Stomach smooth muscle (tissue), 2 donors: ENCODE data around the gene FRMD6.
"Not testable (repeated sequence)": the region's sequence is repeated elsewhere in the genome, so short reads cannot be mapped to it uniquely, and the experiment has no call there.

Experiments
- H3K27ac ChIP-seq: one replicate; pipeline ENCODE4 v1.7.0; 2013; ENCODE audit warnings: mild to moderate bottlenecking, low read length, inconsistent platforms
- H3K27me3 ChIP-seq, 2 donors: one replicate each; pipeline ENCODE4 v1.7.0; 2013; ENCODE audit warnings: low read length in 2 of 2; ENCODE audit not compliant: insufficient read depth in 2 of 2, control insufficient read depth in 1 of 2
- H3K36me3 ChIP-seq, 2 donors: one replicate each; pipeline ENCODE4 v1.7.0; 2013; ENCODE audit warnings: low read length in 2 of 2; ENCODE audit not compliant: control insufficient read depth in 2 of 2, insufficient read depth in 2 of 2
- H3K4me1 ChIP-seq: one replicate; pipeline ENCODE4 v1.7.0; 2013; ENCODE audit warnings: low read length; ENCODE audit not compliant: control insufficient read depth, insufficient read depth
- H3K4me3 ChIP-seq, 2 donors: one replicate each; pipeline ENCODE4 v1.7.0; 2013; ENCODE audit warnings: low read length in 2 of 2
- H3K9ac ChIP-seq, 2 donors: one replicate each; pipeline ENCODE4 v1.7.0; 2013; ENCODE audit warnings: low read length in 2 of 2, mild to moderate bottlenecking in 1 of 2
- H3K9me3 ChIP-seq, 2 donors: one replicate each; pipeline ENCODE4 v1.7.0; 2013; ENCODE audit warnings: low read length in 2 of 2; ENCODE audit not compliant: control insufficient read depth in 2 of 2
- donor health status: healthy.
- donor health status: Pancreatic carcinoma.

FRMD6 gene

DNA sequence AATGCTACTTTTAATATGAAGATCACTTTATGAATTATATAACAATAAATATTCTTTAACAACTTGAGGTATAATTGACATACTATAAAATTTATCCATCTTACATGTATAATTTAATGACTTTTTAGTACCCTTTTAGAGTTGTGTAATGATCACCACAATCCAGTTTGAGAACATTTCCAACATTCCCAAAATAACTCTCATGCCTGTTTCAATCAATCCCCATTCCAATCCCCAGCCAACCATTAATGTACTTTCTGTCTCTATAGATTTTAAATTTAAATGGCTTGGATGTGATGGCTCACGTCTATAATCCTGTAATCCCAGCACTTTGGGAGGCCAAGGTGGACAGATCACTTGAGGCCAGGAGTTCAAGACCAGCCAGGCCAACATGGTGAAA is 23.5 kb upstream of the FRMD6 start:
- no peak overlapping the region for H3K9ac ChIP-seq
- H3K27ac ChIP-seq = no peak overlapping the region
- no peaks in the 10 kb centered on the region for H3K4me1 ChIP-seq
- H3K4me3 ChIP-seq = no peak overlapping the region
- H3K27me3 ChIP-seq = no peaks in the 10 kb centered on the region
- H3K36me3 ChIP-seq = no peaks in the 10 kb centered on the region
- H3K9me3 ChIP-seq = no peaks in the 10 kb centered on the region

DNA sequence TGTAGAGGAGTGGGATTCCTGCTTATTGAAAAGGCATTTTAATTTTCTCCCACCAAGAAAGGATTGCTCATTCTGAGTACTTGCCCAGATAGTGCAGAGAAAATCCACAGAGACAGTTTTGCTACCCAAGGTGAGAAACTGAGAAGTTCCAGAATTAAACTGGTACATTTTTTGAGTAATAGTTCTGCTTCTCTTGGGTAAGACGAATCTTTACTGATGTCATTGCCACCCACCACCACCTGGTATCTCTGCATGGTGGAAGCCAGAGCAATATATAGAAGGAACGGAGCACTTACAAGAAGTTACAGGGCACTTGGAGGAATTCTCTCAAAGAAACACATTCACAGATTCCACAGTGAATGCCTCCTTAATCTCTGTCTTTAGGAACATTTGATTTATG is 20.7 kb upstream of the FRMD6 start:
- Histone ChIP-seq H3K4me3 (no peak overlapping the region), H3K9me3 (no peaks in the 10 kb centered on the region)

GRCh38 chr14:51633298-51633697 is 18.4 kb upstream of the FRMD6 start:
- not testable (repeated sequence) for H3K4me3 ChIP-seq, H3K27me3 ChIP-seq, H3K27ac ChIP-seq, H3K9me3 ChIP-seq, H3K9ac ChIP-seq, H3K4me1 ChIP-seq, H3K36me3 ChIP-seq

More for the DNA sequence above, 20.7 kb upstream of the FRMD6 start:
- Histone ChIP-seq H3K36me3 (no peaks in the 10 kb centered on the region), H3K9ac (no peak overlapping the region), H3K4me1 (peaks cover under 1% of the 10 kb centered on the region), H3K27me3 (no peaks in the 10 kb centered on the region), H3K27ac (no peak overlapping the region)

- H3K27me3 ChIP-seq = no peaks in the 10 kb centered on the region
- peaks cover 0 to 2% of the 10 kb centered on the region in 2 donors for H3K36me3 ChIP-seq
- no peak overlapping the region for H3K27ac ChIP-seq
- H3K9me3 ChIP-seq = no peaks in the 10 kb centered on the region
- no peak overlapping the region for H3K4me3 ChIP-seq
- H3K4me1 ChIP-seq = peaks cover 2% of the 10 kb centered on the region
- no peak overlapping the region for H3K9ac ChIP-seq
These were observed 15.6 kb upstream of the FRMD6 start for GRCh38 chr14:51636109-51636508.

DNA sequence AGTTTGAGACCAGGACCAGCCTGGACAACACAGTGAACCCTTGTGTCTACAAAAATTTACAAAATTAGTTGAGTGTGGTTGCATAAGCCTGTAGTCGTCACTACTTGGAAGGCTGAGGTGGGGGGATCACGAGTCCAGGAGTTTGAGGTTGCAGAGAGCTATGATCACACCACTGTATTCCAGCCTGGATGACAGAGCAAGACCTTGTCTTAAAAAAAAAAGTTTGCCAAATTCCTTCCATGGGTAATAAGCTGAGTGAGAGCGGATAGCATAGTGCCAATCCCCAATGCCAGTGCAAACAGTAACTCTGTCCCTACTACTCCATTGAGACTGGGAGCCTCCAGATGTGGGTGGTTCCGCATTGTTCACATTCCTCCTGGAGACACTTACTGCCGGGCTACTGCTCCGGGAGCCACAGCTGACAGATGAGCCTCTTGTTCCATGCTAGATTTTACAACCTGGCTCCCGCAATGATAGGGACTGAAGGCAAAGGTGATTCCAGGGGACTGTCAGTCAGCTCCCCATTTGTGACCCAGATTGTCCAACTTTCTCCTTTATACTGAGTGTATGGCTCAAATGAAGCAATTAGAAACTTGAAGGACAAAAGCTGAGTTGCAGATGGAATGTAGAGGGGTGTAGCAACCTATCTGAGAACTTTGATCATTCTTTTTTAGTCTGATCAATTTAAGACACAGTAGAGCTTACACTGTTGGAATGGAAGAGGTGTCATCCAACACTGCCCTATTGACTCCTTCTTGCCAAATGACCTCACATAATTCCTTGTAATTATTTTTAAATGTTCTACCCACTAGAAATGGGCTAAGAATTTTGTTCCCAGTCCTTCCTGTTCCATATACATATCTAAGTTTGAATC is 13.4 kb upstream of the FRMD6 start:
- Histone ChIP-seq H3K4me1 (peaks cover 2% of the 10 kb centered on the region), H3K4me3 (no peak overlapping the region), H3K27me3 (no peaks in the 10 kb centered on the region), H3K27ac (no peak overlapping the region), H3K36me3 (peaks cover 0 to 2% of the 10 kb centered on the region in 2 donors), H3K9ac (no peak overlapping the region), H3K9me3 (no peaks in the 10 kb centered on the region)

GRCh38 chr14:51639668-51640316 is 11.9 kb upstream of the FRMD6 start:
- Histone ChIP-seq H3K4me1 (peaks cover 2% of the 10 kb centered on the region), H3K9me3 (no peaks in the 10 kb centered on the region), H3K36me3 (peaks cover 0 to 2% of the 10 kb centered on the region in 2 donors), H3K9ac (no peak overlapping the region), H3K27me3 (no peaks in the 10 kb centered on the region), H3K4me3 (no peak overlapping the region), H3K27ac (no peak overlapping the region)

DNA sequence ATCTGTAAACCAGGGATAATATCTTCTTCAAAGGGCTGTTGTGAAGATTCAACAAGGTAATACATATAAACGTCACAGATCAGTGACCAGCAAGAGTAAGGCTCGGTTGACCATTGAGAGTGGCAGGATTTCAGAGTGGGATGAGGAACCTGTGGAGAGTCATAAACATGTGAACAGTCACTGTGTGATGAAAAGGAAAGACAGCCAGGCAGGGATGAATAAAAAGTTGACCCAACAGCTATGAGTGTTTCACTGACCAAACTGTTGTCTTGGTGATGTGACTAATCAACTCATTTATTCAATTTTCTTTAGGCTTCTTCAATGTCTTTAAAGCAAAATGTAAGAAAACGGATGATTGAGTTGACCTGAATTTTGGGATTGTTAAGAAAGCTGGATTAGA is 8.6 kb upstream of the FRMD6 start:
- no peak overlapping the region for H3K9ac ChIP-seq
- no peak overlapping the region for H3K27ac ChIP-seq
- no peaks in the 10 kb centered on the region for H3K27me3 ChIP-seq
- no peak overlapping the region for H3K4me3 ChIP-seq
- peaks cover 0 to 2% of the 10 kb centered on the region in 2 donors for H3K36me3 ChIP-seq
- H3K9me3 ChIP-seq = no peaks in the 10 kb centered on the region
- no peaks in the 10 kb centered on the region for H3K4me1 ChIP-seq

DNA sequence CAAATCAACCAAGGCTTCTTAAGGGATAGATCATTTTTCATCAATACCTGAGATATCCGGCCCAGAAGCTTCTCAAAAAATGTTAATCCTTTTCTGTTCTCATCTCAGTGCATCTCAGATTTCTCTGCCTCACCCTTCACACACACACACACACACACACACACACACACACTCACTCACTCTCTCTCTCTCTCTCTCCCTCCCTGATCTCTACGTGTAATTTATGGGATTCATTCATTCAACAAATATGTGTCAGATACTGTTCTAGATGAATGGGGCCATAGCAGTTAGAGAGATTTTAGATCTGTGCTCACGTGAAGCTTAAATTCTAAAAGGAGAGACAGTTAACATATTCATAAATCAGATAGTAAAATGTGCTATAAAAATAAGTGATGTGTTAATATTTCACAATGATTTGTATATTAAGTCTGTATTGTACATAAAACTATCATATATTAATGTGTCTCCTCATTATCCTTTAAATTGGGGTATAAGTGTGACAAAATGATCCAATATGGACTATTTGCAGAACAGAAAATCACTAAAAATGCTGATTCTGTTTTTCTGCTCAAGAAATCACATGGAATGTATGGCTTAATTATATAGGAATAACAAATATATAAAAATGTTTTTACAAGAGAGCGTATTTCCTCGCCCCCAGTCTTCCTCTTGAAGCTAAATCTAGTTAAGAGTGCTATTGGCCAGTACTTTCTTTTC is 7.3 kb upstream of the FRMD6 start:
- Histone ChIP-seq H3K36me3 (no peaks in the 10 kb centered on the region), H3K4me3 (no peak overlapping the region), H3K9me3 (no peaks in the 10 kb centered on the region), H3K27me3 (no peaks in the 10 kb centered on the region), H3K9ac (no peak overlapping the region), H3K27ac (no peak overlapping the region), H3K4me1 (no peaks in the 10 kb centered on the region)

DNA sequence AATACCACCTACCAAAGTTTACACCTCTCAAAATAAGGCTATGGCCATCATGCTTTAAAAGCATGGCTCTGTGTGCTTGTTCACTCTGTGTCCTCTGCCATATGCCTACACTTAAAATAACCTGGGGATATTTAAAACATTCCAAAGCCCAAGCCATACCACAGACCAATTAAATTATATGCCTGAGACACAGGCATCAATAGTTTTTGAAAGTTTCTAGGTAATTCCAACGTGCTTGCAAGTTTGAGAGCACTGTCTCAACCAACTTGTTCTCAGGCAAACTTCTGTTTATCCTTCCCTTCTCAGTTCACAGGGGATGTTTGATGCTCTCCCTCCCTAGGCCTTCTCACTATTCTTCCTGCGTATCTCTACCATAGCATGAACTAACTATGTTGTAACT is 3.4 kb upstream of the FRMD6 start:
- no peak overlapping the region for H3K27ac ChIP-seq
- H3K4me3 ChIP-seq = no peak overlapping the region
- no peak overlapping the region for H3K9ac ChIP-seq
- H3K36me3 ChIP-seq = no peaks in the 10 kb centered on the region
- no peaks in the 10 kb centered on the region for H3K9me3 ChIP-seq
- no peaks in the 10 kb centered on the region for H3K4me1 ChIP-seq
- H3K27me3 ChIP-seq = no peaks in the 10 kb centered on the region

DNA sequence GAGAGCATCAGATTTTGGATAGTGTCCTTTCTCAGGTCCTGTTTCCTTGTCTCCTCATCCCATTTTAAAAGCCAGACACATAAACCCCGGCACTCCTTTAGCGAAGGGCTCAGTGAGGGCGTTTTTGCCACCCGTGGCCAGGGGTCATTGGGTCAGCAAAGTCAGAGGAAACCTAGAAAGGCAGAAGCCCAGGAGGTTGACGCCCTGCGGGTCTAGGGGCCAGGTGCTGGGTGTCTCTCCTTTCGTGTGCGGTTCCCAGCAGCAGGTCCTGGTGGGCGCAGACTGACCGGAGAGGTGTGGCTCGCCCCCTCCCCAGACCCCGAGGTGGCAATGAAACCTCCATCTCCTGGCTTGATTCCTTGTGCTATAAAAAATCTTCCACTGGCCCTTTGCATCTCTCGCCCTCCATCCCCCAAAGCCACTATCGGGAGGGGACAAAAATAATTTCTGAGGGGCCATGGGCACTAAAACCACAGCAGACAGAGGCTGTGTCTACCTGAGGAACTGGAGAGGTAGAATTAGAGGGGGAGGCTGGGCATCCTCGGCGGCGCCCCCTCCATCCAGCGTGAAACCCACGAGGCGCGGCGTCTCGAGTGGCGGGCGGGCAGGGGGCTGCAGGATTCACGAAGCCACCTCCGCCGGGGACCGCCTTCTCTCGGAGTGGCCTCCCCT is 858 bp upstream of the FRMD6 start:
- H3K9me3 ChIP-seq = no peaks in the 10 kb centered on the region
- H3K4me3 ChIP-seq = peak overlapping the region; percentile 86 to 96
- no peaks in the 10 kb centered on the region for H3K27me3 ChIP-seq
- peak overlapping the region; percentile 88 to 96 for H3K9ac ChIP-seq
- H3K36me3 ChIP-seq = no peaks in the 10 kb centered on the region
- peak overlapping the region; percentile 85 for H3K27ac ChIP-seq
- H3K4me1 ChIP-seq = peaks cover 3% of the 10 kb centered on the region
